HCT116 (cell line): ENCODE measurements around the gene C19orf38. TPM values are rescaled to one million over a fixed set of nuclear protein-coding genes. Genes with fewer than 3 reads are reported as not detected.

Experiments used
- ATAC-seq: fragments of 200-7000 bp; cut with Tn5 transposase; 2 replicates; pipeline ENCODE4 v1.9.1; 2020; ENCODE audit warnings: mild to moderate bottlenecking, moderate library complexity
- BruUV-seq: library from RNA; stranded (reverse); fragments of 400-500 nt; replicated peaks from 2 replicates; lab custom pipeline; 2021; lab: Mats Ljungman, UMichigan
- CTCF ChIA-PET: fragments of 300-600 bp; sonication (Branson Sonifier 250); formaldehyde crosslinking; loops from one replicate; lab custom pipeline; 2021; ENCODE audit warnings: antibody characterized with exemption; lab: Charles Lee
- POLR2A ChIA-PET: fragments of 300-600, 350-600 bp; sonication (Branson Sonifier 250); formaldehyde crosslinking; loops from one replicate; lab custom pipeline; 2021; ENCODE audit warnings: antibody characterized with exemption; lab: Charles Lee
- RAD21 ChIA-PET, 2 experiments: fragments of 300-600 bp; sonication (Branson Sonifier 250); formaldehyde crosslinking; loops; one replicate each; lab custom pipeline; 2023; ENCODE audit warnings: low total read pairs in 2 of 2; ENCODE audit not compliant: uncharacterized antibody in 2 of 2, unreplicated experiment in 2 of 2, low non-redundant PET in 1 of 2; lab: Charles Lee
- DNase-seq: peaks from one replicate; pipeline ENCODE4 v3.0.0-alpha.2; 2010; ENCODE audit warnings: low read depth, low spot score
- H2AFZ ChIP-seq: fragments of 200-600 bp; shearing (Covaris generic), sonication (generic); 2 replicates; pipeline ENCODE4 v1.6.1; 2017; ENCODE audit warnings: low read depth, mixed run types, mixed read lengths, antibody characterized with exemption, low read length; ENCODE audit not compliant: poor library complexity, severe bottlenecking
- H3K27ac ChIP-seq: 2 replicates; pipeline ENCODE4 v1.5.1; 2012; ENCODE audit warnings: low read depth, low read length
- H3K27me3 ChIP-seq: fragments of 200-600 bp; sonication (generic); 2 replicates; pipeline ENCODE4 v1.6.1; 2016; ENCODE audit warnings: mixed run types, low read length, mixed read lengths; ENCODE audit not compliant: insufficient read depth
- H3K36me3 ChIP-seq, 2 experiments: fragments of 200-500 bp in 1 of 2; fragments of 200-600 bp in 1 of 2; sonication (Bioruptor generic) in 1 of 2; sonication (generic) in 1 of 2; 2 replicates each; pipeline versions ENCODE4 v1.5.1 to v1.6.1; 2014 to 2016; ENCODE audit warnings: low read length in 2 of 2, inconsistent platforms in 1 of 2, mixed read lengths in 1 of 2, mixed run types in 1 of 2; ENCODE audit not compliant: insufficient read depth in 2 of 2, control insufficient read depth in 1 of 2
- H3K4me1 ChIP-seq, 2 experiments: fragments of 200-600 bp in 1 of 2; sonication (generic) in 1 of 2; 2 replicates each; pipeline versions ENCODE4 v1.5.1 to v1.6.1; 2012 to 2017; ENCODE audit warnings: low read length in 2 of 2, inconsistent platforms in 1 of 2, mild to moderate bottlenecking in 1 of 2, mixed read lengths in 1 of 2, mixed run types in 1 of 2, moderate library complexity in 1 of 2; ENCODE audit not compliant: insufficient read depth in 2 of 2, control insufficient read depth in 1 of 2
- H3K4me2 ChIP-seq: fragments of 200-600 bp; sonication (generic); 2 replicates; pipeline ENCODE4 v1.6.1; 2017; ENCODE audit warnings: mixed run types, low read length, mixed read lengths
- H3K4me3 ChIP-seq, 2 experiments: fragments of 200-600 bp in 1 of 2; sonication (generic) in 1 of 2; replicated peaks in 1 of 2; 2 replicates each; pipeline ENCODE4 v1.5.1; 2011 to 2016; ENCODE audit warnings: low read length in 2 of 2, control low read depth in 1 of 2, low read depth in 1 of 2, mild to moderate bottlenecking in 1 of 2, mixed read lengths in 1 of 2, mixed run types in 1 of 2
- H3K79me2 ChIP-seq: fragments of 200-600 bp; sonication (generic); 2 replicates; pipeline ENCODE4 v1.6.1; 2017; ENCODE audit warnings: mild to moderate bottlenecking, mixed run types, low read length, moderate library complexity, mixed read lengths; ENCODE audit not compliant: insufficient read depth
- H3K9ac ChIP-seq: fragments of 200-600 bp; sonication (generic); 2 replicates; pipeline ENCODE4 v1.6.1; 2016; ENCODE audit warnings: low read length, mixed read lengths
- H3K9me2 ChIP-seq: fragments of 200-600 bp; sonication (generic), shearing (Covaris generic); 2 replicates; pipeline ENCODE4 v1.6.1; 2017; ENCODE audit warnings: mixed run types, mild to moderate bottlenecking, moderate library complexity; ENCODE audit not compliant: insufficient read depth
- H3K9me3 ChIP-seq, 2 experiments: fragments of 200-500 bp in 1 of 2; fragments of 200-600 bp in 1 of 2; sonication (Bioruptor generic) in 1 of 2; sonication (generic) in 1 of 2; 2 replicates each; pipeline ENCODE4 v1.6.1; 2014 to 2017; ENCODE audit warnings: low read length in 2 of 2, mixed read lengths in 2 of 2, inconsistent platforms in 1 of 2, low read depth in 1 of 2, mild to moderate bottlenecking in 1 of 2, mixed run types in 1 of 2, moderate library complexity in 1 of 2; ENCODE audit not compliant: control insufficient read depth in 1 of 2, insufficient read depth in 1 of 2
- H4K20me1 ChIP-seq: fragments of 200-600 bp; sonication (generic), shearing (Covaris generic); 2 replicates; pipeline ENCODE4 v1.6.1; 2017; ENCODE audit warnings: mixed run types, mild to moderate bottlenecking, moderate library complexity; ENCODE audit not compliant: insufficient read depth
- CBX3 ChIP-seq: IDR thresholded peaks from 2 replicates; pipeline ENCODE4 v1.6.1; 2012; ENCODE audit warnings: low read depth
- CEBPB ChIP-seq: IDR thresholded peaks from 2 replicates; pipeline ENCODE4 v1.6.1; 2012; ENCODE audit warnings: low read depth
- CTCF ChIP-seq, 3 experiments: fragments of 200-600 bp in 1 of 3; sonication (generic) in 1 of 3; IDR thresholded peaks in 2 of 3; conservative IDR thresholded peaks in 1 of 3; 2 replicates each; pipeline ENCODE4 v1.5.1; 2012 to 2017; ENCODE audit warnings: low read depth in 2 of 3, low read length in 2 of 3, antibody characterized with exemption in 1 of 3, borderline replicate concordance in 1 of 3, control low read depth in 1 of 3, mild to moderate bottlenecking in 1 of 3, mixed read lengths in 1 of 3, mixed run types in 1 of 3, moderate library complexity in 1 of 3; ENCODE audit not compliant: insufficient read depth in 1 of 3
- EGR1 ChIP-seq: IDR thresholded peaks from 2 replicates; pipeline ENCODE4 v1.6.1; 2012; ENCODE audit warnings: low read depth
- ELF1 ChIP-seq: IDR thresholded peaks from 2 replicates; pipeline ENCODE4 v1.6.1; 2012; ENCODE audit warnings: low read depth, borderline replicate concordance
- EZH2 ChIP-seq: fragments of 200-600 bp; sonication (generic); IDR thresholded peaks from 2 replicates; pipeline ENCODE4 v1.6.1; 2017; ENCODE audit warnings: antibody characterized with exemption, mixed run types
- EZH2phosphoT487 ChIP-seq: fragments of 200-600 bp; IDR thresholded peaks from 2 replicates; pipeline ENCODE4 v1.6.1; 2018; ENCODE audit warnings: antibody characterized with exemption, borderline replicate concordance
- FOSL1 ChIP-seq: IDR thresholded peaks from 2 replicates; pipeline ENCODE4 v1.6.1; 2012; ENCODE audit warnings: low read depth
- POLR2A ChIP-seq: IDR thresholded peaks from 2 replicates; pipeline ENCODE4 v1.7.0; 2011; ENCODE audit warnings: borderline replicate concordance; ENCODE audit not compliant: insufficient read depth, insufficient read length; ENCODE audit errors: extremely low read depth
- RAD21 ChIP-seq: IDR thresholded peaks from 2 replicates; pipeline ENCODE4 v1.6.1; 2012; ENCODE audit warnings: low read depth, mild to moderate bottlenecking
- REST ChIP-seq: IDR thresholded peaks from 2 replicates; pipeline ENCODE4 v1.6.1; 2012; ENCODE audit warnings: low read depth
- SIN3A ChIP-seq: IDR thresholded peaks from 2 replicates; pipeline ENCODE4 v1.6.1; 2012; ENCODE audit warnings: low read depth
- SP1 ChIP-seq: IDR thresholded peaks from 2 replicates; pipeline ENCODE4 v1.6.1; 2012; ENCODE audit warnings: low read depth
- SRF ChIP-seq: IDR thresholded peaks from 2 replicates; pipeline ENCODE4 v1.6.1; 2012; ENCODE audit warnings: low read depth
- TCF7L2 ChIP-seq: IDR thresholded peaks from 2 replicates; pipeline ENCODE4 v1.7.0; 2011; ENCODE audit warnings: borderline replicate concordance, inconsistent platforms; ENCODE audit not compliant: insufficient read depth, insufficient read length; ENCODE audit errors: extremely low read depth
- YY1 ChIP-seq: IDR thresholded peaks from 2 replicates; pipeline ENCODE4 v1.6.1; 2011; ENCODE audit warnings: low read length, low read depth, moderate library complexity, mild to moderate bottlenecking; ENCODE audit not compliant: insufficient replicate concordance; ENCODE audit errors: extremely low read depth
- ZFX ChIP-seq: fragments of 450-650 bp; IDR thresholded peaks from 2 replicates; pipeline ENCODE4 v1.6.1; 2017
- ZNF274 ChIP-seq: fragments of 200-500 bp; sonication (Bioruptor generic); IDR thresholded peaks from 2 replicates; pipeline ENCODE4 v1.6.1; 2014; ENCODE audit warnings: mild to moderate bottlenecking, low read depth, low read length, inconsistent platforms
- intact Hi-C: fragments of 100-400 bp; cut with micrococcal nuclease; formaldehyde crosslinking; loops from 2 replicates; pipeline ENCODE4 v1.10.0; 2022
- total RNA-seq: library from RNA; stranded (reverse); gene quantifications from one replicate; pipeline ENCODE4 v1.2.1, GENCODE V29; 2021; ENCODE audit not compliant: unreplicated experiment
- TF ChIP-seq, protein P1 (sequence below): IDR thresholded peaks from 2 replicates; pipeline ENCODE4 v1.6.1; 2012
- TF ChIP-seq, protein P2 (sequence below): IDR thresholded peaks from 2 replicates; pipeline ENCODE4 v1.6.1; 2011; ENCODE audit warnings: mild to moderate bottlenecking, low read length, moderate library complexity; ENCODE audit not compliant: insufficient replicate concordance; ENCODE audit errors: extremely low read depth

C19orf38 gene
- total RNA-seq, 1 experiment from 2014 or later = 0.74 TPM

DNA sequence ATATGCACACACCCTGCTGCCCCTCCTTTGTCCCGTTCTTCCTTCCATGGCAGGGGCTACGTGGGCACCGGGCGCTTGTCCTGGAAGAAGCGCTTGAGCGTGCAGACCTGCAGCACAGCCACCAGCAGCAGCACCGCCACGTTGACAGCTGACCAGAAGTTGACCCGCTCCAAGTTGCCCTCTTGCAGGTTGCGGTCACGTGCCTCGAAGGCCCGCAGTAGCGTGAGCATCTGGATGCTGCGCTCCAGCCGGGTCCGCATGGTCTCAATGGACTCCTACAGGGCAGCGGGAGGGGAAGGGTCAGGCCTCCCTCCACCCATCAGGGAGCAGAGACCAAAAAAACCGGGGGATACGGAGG lies 15.3 kb upstream of the C19orf38 start:
- no peak overlapping the region for H3K27ac ChIP-seq
- no peaks in the 10 kb centered on the region for H4K20me1 ChIP-seq
- intact Hi-C loops = no loop called here
- ATAC-seq (no peak), DNase-seq (no peak)
- H3K79me2 ChIP-seq = no peaks in the 10 kb centered on the region
- H3K4me2 ChIP-seq = no peak overlapping the region
- ChIA-PET POLR2A (no interaction called here), CTCF (no interaction called here), RAD21 (no interaction called here)
- no peaks in the 10 kb centered on the region; a peak in 1 of 4 replicates for H3K9me3 ChIP-seq
- H3K9me2 ChIP-seq = no peaks in the 10 kb centered on the region
- H3K9ac ChIP-seq = no peak overlapping the region
- H3K4me3 ChIP-seq = no peak overlapping the region
- no peak for TF ChIP-seq TCF7L2
- no peak for TF ChIP-seq ELF1
- no peak for TF ChIP-seq REST
- TF ChIP-seq CBX3 = no peak
- no peak for TF ChIP-seq CEBPB
- no peak for TF ChIP-seq FOSL1
- TF ChIP-seq, protein P1, sequence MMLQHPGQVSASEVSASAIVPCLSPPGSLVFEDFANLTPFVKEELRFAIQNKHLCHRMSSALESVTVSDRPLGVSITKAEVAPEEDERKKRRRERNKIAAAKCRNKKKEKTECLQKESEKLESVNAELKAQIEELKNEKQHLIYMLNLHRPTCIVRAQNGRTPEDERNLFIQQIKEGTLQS = no peak
- TF ChIP-seq ZFX = no peak
- no peak for TF ChIP-seq SP1
- no peak for TF ChIP-seq SIN3A
- no peak for TF ChIP-seq SRF
- TF ChIP-seq CTCF (IDR thresholded peaks at IDR 0.05 in 2 of 3, conservative IDR thresholded peaks at IDR 0.05 in 1 of 3; ENCODE audit: borderline replicate concordance in 1 of 3, insufficient read depth in 1 of 3, low read depth in 2 of 3, low read length in 2 of 3) = no peak
- no peak for TF ChIP-seq EZH2
- no peak for TF ChIP-seq YY1
- TF ChIP-seq ZNF274 = no peak
- no peak for TF ChIP-seq EZH2phosphoT487
- TF ChIP-seq POLR2A = no peak
- TF ChIP-seq RAD21 = no peak
- TF ChIP-seq, protein P2, sequence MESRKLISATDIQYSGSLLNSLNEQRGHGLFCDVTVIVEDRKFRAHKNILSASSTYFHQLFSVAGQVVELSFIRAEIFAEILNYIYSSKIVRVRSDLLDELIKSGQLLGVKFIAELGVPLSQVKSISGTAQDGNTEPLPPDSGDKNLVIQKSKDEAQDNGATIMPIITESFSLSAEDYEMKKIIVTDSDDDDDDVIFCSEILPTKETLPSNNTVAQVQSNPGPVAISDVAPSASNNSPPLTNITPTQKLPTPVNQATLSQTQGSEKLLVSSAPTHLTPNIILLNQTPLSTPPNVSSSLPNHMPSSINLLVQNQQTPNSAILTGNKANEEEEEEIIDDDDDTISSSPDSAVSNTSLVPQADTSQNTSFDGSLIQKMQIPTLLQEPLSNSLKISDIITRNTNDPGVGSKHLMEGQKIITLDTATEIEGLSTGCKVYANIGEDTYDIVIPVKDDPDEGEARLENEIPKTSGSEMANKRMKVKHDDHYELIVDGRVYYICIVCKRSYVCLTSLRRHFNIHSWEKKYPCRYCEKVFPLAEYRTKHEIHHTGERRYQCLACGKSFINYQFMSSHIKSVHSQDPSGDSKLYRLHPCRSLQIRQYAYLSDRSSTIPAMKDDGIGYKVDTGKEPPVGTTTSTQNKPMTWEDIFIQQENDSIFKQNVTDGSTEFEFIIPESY = no peak
- no peak for TF ChIP-seq EGR1
- peaks cover 8 to 9% of the 10 kb centered on the region in 2 experiments; a peak in 3 of 4 replicates for H3K36me3 ChIP-seq
- peaks cover 10 to 22% of the 10 kb centered on the region in 2 experiments; a peak in 3 of 4 replicates for H3K4me1 ChIP-seq
- BruUV-seq = no TSS peak
- no peaks in the 10 kb centered on the region for H3K27me3 ChIP-seq
- H2AFZ ChIP-seq = no peak overlapping the region
